Coronary artery (tissue), 2 donors: Measurements from ENCODE around the gene PHF13.
"Not testable (repeated sequence)": the region's sequence is repeated elsewhere in the genome, so short reads cannot be mapped to it uniquely, and the experiment has no call there.

Source experiments
- DNase-seq: peaks from one replicate; pipeline ENCODE4 v3.0.0-alpha.2; 2017; ENCODE audit warnings: low spot score
- H3K27ac ChIP-seq, 2 donors: fragments of 200-600 bp; sonication (generic); one replicate each; pipeline ENCODE4 v1.5.1; 2016 to 2019
- H3K4me3 ChIP-seq: fragments of 200-600 bp; sonication (generic); 2 replicates; pipeline ENCODE4 v1.5.1; 2016; ENCODE audit warnings: mild to moderate bottlenecking, moderate library complexity
- CTCF ChIP-seq: fragments of 200-600 bp; sonication (generic); IDR thresholded peaks from one replicate; pipeline ENCODE4 v1.5.1; 2019; ENCODE audit warnings: antibody characterized with exemption

The PHF13 gene

GRCh38 chr1:6637770-6638169 lies 24.2 kb downstream of the PHF13 start:
- TF ChIP-seq CTCF = no peak
- H3K4me3 ChIP-seq = peak overlapping the region; percentile 33
- DNase-seq = no peak
- H3K27ac ChIP-seq = peak overlapping the region; percentile 77 to 80

DNA sequence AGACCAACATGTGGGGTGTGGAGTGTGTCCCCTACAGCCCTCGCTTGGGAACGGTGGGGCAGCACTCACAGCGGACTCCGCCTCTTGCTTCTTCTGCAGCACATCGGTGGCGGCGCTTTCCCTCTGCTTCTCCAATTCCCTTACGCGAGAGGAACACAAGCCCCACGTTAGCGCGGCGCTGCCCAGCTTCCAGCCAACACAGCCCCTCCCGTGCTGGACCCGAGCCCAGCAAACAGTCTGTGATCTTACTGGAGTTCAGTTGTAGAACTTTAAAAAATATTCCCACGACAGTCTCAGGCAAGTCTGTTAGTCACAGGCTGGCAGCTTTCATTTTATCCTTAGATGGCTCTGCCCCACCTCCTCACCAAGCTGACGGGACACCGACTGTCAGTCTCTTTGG lies 24.7 kb downstream of the PHF13 start:
- DNase-seq = peak; percentile 95
- H3K4me3 ChIP-seq = peak overlapping the region; percentile 33
- H3K27ac ChIP-seq = peak overlapping the region; percentile 77 to 80
- TF ChIP-seq CTCF = no peak

DNA sequence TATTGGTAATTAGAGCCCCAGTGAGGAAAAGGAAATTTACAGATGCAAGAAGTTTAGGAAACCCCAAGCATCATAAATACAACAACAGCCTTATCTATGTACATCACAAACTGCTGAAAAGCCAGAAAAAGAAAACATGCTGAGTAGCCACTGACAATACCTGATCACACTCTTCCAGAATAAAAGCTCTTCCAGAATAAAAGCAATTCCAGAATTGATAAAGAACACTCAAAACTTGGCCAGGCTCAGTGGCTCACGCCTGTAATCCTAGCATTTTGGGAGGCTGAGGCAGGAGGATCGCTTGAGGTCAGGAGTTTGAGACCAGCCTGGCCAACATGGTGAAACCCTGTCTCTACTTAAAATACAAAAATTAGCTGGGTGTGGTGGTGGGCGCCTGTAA lies 27.3 kb downstream of the PHF13 start:
- not testable (repeated sequence) for H3K4me3 ChIP-seq, DNase-seq, H3K27ac ChIP-seq

- TF ChIP-seq CTCF = no peak
- H3K27ac ChIP-seq = no peak overlapping the region
- DNase-seq = no peak
- H3K4me3 ChIP-seq = no peak overlapping the region
Measured at GRCh38 chr1:6645018-6645417, 31.5 kb downstream of the PHF13 start.

DNA sequence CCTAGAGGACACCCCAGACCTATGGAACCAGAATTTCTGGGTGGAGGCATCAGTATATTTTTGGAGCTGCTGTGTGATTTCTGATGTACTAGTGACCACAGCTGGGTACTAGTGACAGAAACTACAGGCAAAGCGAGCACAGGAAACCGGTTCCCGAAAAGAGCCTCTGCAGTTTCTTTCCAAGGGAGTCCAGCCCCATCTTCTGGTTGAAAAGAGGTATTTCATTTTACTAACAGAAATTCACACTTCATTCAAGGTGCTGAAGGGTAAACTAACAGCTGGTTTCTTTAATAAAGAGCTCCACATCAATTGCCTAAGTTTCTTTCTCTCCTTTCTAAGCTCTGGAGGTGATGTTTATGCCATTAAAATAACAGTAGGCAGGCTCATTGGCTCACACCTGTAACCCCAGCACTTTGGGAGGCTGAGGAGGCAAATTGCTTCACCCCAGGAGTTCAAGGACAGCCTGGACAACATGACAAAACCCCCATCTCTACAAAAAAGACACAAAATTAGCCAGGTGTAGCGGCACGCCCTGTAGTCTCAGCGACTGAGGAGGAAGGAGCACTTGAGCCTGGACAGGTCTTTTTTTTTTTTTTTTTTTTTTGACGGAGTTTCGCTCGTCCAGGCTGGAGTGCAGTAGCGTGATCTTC lies 33.1 kb downstream of the PHF13 start:
- TF ChIP-seq CTCF = peak; percentile 51
- no peak for DNase-seq
- Histone ChIP-seq H3K27ac (no peak overlapping the region), H3K4me3 (no peak overlapping the region)

DNA sequence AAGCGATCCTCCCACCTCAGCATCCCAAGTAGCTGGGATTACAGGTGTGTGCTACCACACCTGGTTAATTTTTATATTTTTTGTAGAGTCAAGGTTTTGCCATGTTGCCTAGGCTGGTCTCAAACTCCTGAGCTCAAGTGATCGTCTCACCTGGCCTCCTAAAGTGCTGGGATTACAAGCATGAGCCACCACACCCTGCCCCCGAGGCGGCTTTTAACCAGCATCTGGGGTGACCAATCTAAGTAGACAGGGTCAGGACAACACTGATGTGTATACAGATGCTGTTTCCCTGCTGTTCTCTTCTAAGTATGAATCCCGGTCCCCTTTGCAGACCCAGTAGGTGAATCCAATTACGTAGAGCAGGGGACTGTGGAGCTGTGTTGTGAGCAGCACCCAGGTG lies 35.0 kb downstream of the PHF13 start:
- H3K4me3 ChIP-seq = no peak overlapping the region
- no peak for DNase-seq
- no peak for TF ChIP-seq CTCF
- H3K27ac ChIP-seq = no peak overlapping the region

DNA sequence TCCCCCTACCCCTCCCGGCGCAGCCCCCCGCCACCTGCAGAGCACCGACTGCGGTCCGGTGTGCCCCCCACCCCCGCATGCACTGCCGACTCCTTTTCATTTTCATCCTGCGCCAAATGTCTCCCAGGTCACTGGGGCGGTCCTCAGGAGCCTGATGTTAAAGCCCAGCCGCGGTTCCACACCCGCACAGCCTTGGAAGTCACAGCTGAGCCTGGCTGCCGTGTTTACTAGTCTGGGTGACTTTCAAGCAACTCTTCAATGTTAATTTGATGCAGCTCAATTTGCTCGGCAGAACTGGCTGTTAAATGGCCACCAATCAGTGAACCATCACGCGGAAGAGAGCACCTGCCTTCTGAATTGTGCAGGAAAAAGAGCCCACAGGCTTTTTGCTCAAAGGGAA lies 38.4 kb downstream of the PHF13 start:
- DNase-seq = no peak
- Histone ChIP-seq H3K4me3 (no peak overlapping the region), H3K27ac (no peak overlapping the region)
- no peak for TF ChIP-seq CTCF
